Measurements from ENCODE around the gene NLRP3. TPM values are rescaled to one million over a fixed set of nuclear protein-coding genes. Genes with fewer than 3 reads are reported as not detected.

The NLRP3 gene
- total and polyA plus RNA-seq, 2 experiments from 2014 or later: 0.13 TPM; not detected in 1

- H4K20me1 ChIP-seq (ENCODE audit: insufficient read depth, poor library complexity, severe bottlenecking): no peaks in the 10 kb centered on the region
- H3K4me1 ChIP-seq (ENCODE audit: insufficient read depth): no peaks in the 10 kb centered on the region
- H3K4me2 ChIP-seq: no peak overlapping the region
- no peak for TF ChIP-seq EZH2phosphoT487 (IDR thresholded peaks at IDR 0.05; ENCODE audit: low read depth, severe bottlenecking, unreplicated experiment)
- TF ChIP-seq EZH2 (IDR thresholded peaks at IDR 0.05; ENCODE audit: borderline replicate concordance): no peak
- TF ChIP-seq CTCF (IDR thresholded peaks at IDR 0.05; ENCODE audit: poor library complexity): no peak
- H3K4me3 ChIP-seq: no peak overlapping the region
- no peak for DNase-seq (ENCODE audit: low spot score)
- H3K79me2 ChIP-seq: no peaks in the 10 kb centered on the region
- H3K36me3 ChIP-seq (replicated peaks; ENCODE audit: insufficient read depth, low read depth): no peaks in the 10 kb centered on the region
- no peak overlapping the region for H2AFZ ChIP-seq
- H3K9me2 ChIP-seq (replicated peaks; ENCODE audit: insufficient read depth): no peaks in the 10 kb centered on the region
- no peaks in the 10 kb centered on the region for H3K9me3 ChIP-seq (ENCODE audit: low read depth)
- no peaks in the 10 kb centered on the region for H3K27me3 ChIP-seq
- WGBS (ENCODE audit: low lambda C conversion rate, missing lambda C conversion rate): 78% methylated on average over 1 of the region's 1 CpG
- H3K27ac ChIP-seq: no peak overlapping the region
These were observed 66.8 kb downstream of the NLRP3 start for GRCh38 chr1:247482747-247483146.

GRCh38 chr1:247487057-247487456 is 71.1 kb downstream of the NLRP3 start:
- H3K27me3 ChIP-seq: no peaks in the 10 kb centered on the region
- no peak overlapping the region for H3K4me2 ChIP-seq
- H3K27ac ChIP-seq: no peak overlapping the region
- H3K36me3 ChIP-seq (replicated peaks; ENCODE audit: insufficient read depth, low read depth): no peaks in the 10 kb centered on the region
- DNase-seq (ENCODE audit: low spot score): peak; percentile 57
- no peaks in the 10 kb centered on the region for H3K9me2 ChIP-seq (replicated peaks; ENCODE audit: insufficient read depth)
- no peak for TF ChIP-seq EZH2phosphoT487 (IDR thresholded peaks at IDR 0.05; ENCODE audit: low read depth, severe bottlenecking, unreplicated experiment)
- TF ChIP-seq EZH2 (IDR thresholded peaks at IDR 0.05; ENCODE audit: borderline replicate concordance): no peak
- peak; percentile 67 for TF ChIP-seq CTCF (IDR thresholded peaks at IDR 0.05; ENCODE audit: poor library complexity)
- no peak overlapping the region for H2AFZ ChIP-seq
- H3K79me2 ChIP-seq: no peaks in the 10 kb centered on the region
- H3K4me3 ChIP-seq: no peak overlapping the region
- H3K4me1 ChIP-seq (ENCODE audit: insufficient read depth): no peaks in the 10 kb centered on the region
- H4K20me1 ChIP-seq (ENCODE audit: insufficient read depth, poor library complexity, severe bottlenecking): no peaks in the 10 kb centered on the region
- H3K9me3 ChIP-seq (ENCODE audit: low read depth): no peaks in the 10 kb centered on the region

- Histone ChIP-seq H3K4me2 (no peak overlapping the region), H3K4me1 (ENCODE audit: insufficient read depth) (peaks cover 3% of the 10 kb centered on the region), H3K27me3 (no peaks in the 10 kb centered on the region), H3K79me2 (no peaks in the 10 kb centered on the region), H4K20me1 (ENCODE audit: insufficient read depth, poor library complexity, severe bottlenecking) (no peaks in the 10 kb centered on the region), H3K4me3 (no peak overlapping the region), H3K27ac (no peak overlapping the region), H3K9me2 (replicated peaks; ENCODE audit: insufficient read depth) (no peaks in the 10 kb centered on the region), H2AFZ (no peak overlapping the region), H3K9me3 (ENCODE audit: low read depth) (no peaks in the 10 kb centered on the region), H3K36me3 (replicated peaks; ENCODE audit: insufficient read depth, low read depth) (no peaks in the 10 kb centered on the region)
- TF ChIP-seq EZH2 (IDR thresholded peaks at IDR 0.05; ENCODE audit: borderline replicate concordance) (no peak), EZH2phosphoT487 (IDR thresholded peaks at IDR 0.05; ENCODE audit: low read depth, severe bottlenecking, unreplicated experiment) (no peak), CTCF (IDR thresholded peaks at IDR 0.05; ENCODE audit: poor library complexity) (no peak)
- DNase-seq (ENCODE audit: low spot score): no peak
- WGBS (ENCODE audit: low lambda C conversion rate, missing lambda C conversion rate): 96% methylated on average over 12 of the region's 12 CpGs
These were observed 75.4 kb downstream of the NLRP3 start for GRCh38 chr1:247491328-247491727.

- Histone ChIP-seq H3K4me3 (no peak overlapping the region), H3K4me1 (ENCODE audit: insufficient read depth) (peaks cover 3% of the 10 kb centered on the region), H3K9me2 (replicated peaks; ENCODE audit: insufficient read depth) (no peaks in the 10 kb centered on the region), H4K20me1 (ENCODE audit: insufficient read depth, poor library complexity, severe bottlenecking) (no peaks in the 10 kb centered on the region), H3K36me3 (replicated peaks; ENCODE audit: insufficient read depth, low read depth) (no peaks in the 10 kb centered on the region), H3K27ac (no peak overlapping the region), H3K27me3 (no peaks in the 10 kb centered on the region), H3K9me3 (ENCODE audit: low read depth) (no peaks in the 10 kb centered on the region), H2AFZ (no peak overlapping the region), H3K4me2 (no peak overlapping the region), H3K79me2 (no peaks in the 10 kb centered on the region)
- TF ChIP-seq EZH2phosphoT487 (IDR thresholded peaks at IDR 0.05; ENCODE audit: low read depth, severe bottlenecking, unreplicated experiment): no peak
- no peak for TF ChIP-seq EZH2 (IDR thresholded peaks at IDR 0.05; ENCODE audit: borderline replicate concordance)
- TF ChIP-seq CTCF (IDR thresholded peaks at IDR 0.05; ENCODE audit: poor library complexity): no peak
- 75% methylated on average over 1 of the region's 1 CpG for WGBS (ENCODE audit: low lambda C conversion rate, missing lambda C conversion rate)
- no peak for DNase-seq (ENCODE audit: low spot score)
These were observed 77.1 kb downstream of the NLRP3 start for GRCh38 chr1:247493106-247493505.
